HepG2 (cell line): ENCODE results near the gene SSNA1. TPM values are rescaled to one million over a fixed set of nuclear protein-coding genes. Genes with fewer than 3 reads are reported as not detected.

ENCODE experiments used
- CBFB ChIP-seq: sonication (generic); formaldehyde crosslinking; IDR thresholded peaks from 2 replicates; pipeline ENCODE4 v1.4.0; 2020; ENCODE audit warnings: missing genetic modification reagents
- CBX2 ChIP-seq, 2 experiments: fragments of 200-600 bp in 1 of 2; sonication (generic); formaldehyde crosslinking in 1 of 2; IDR thresholded peaks; 2 replicates each; pipeline versions ENCODE4 v1.7.0 to v1.8.1; 2018 to 2022; ENCODE audit warnings: low read depth in 2 of 2, low read length in 1 of 2, mild to moderate bottlenecking in 1 of 2, missing genetic modification reagents in 1 of 2
- DNMT1 ChIP-seq: sonication (generic); formaldehyde crosslinking; IDR thresholded peaks from 2 replicates; pipeline ENCODE4 v1.5.1; 2020; ENCODE audit warnings: mild to moderate bottlenecking, missing genetic modification reagents
- GATAD2A ChIP-seq: IDR thresholded peaks from 2 replicates; pipeline ENCODE4 v1.6.1; 2016
- HMG20A ChIP-seq: IDR thresholded peaks from 2 replicates; pipeline ENCODE4 v1.6.1; 2016; ENCODE audit warnings: borderline replicate concordance
- KDM3A ChIP-seq: IDR thresholded peaks from 2 replicates; pipeline ENCODE4 v1.6.1; 2018; ENCODE audit warnings: low read depth, missing compliant biosample characterization
- LCORL ChIP-seq, 2 experiments: fragments of 450-650 bp in 1 of 2; sonication (generic) in 1 of 2; formaldehyde crosslinking in 1 of 2; IDR thresholded peaks; 2 replicates each; pipeline versions ENCODE4 v1.5.0 to v1.6.1; 2017 to 2020; ENCODE audit warnings: antibody characterized with exemption in 1 of 2, missing genetic modification reagents in 1 of 2
- LRRFIP1 ChIP-seq: sonication (generic); formaldehyde crosslinking; conservative IDR thresholded peaks from 2 replicates; pipeline ENCODE4 v1.4.0; 2020; ENCODE audit warnings: missing genetic modification reagents
- MAZ ChIP-seq, 2 experiments: sonication (generic) in 1 of 2; formaldehyde crosslinking in 1 of 2; IDR thresholded peaks; 2 replicates each; pipeline versions ENCODE4 v1.5.0 to v1.6.1; 2012 to 2020; ENCODE audit warnings: low read depth in 2 of 2, mild to moderate bottlenecking in 2 of 2, borderline replicate concordance in 1 of 2, improper control_type of control experiment in 1 of 2, low read length in 1 of 2, missing genetic modification reagents in 1 of 2, moderate library complexity in 1 of 2
- MXD3 ChIP-seq: IDR thresholded peaks from 2 replicates; pipeline ENCODE4 v1.6.1; 2016; ENCODE audit warnings: mild to moderate bottlenecking, missing biosample characterization, missing genetic modification reagents
- NAIF1 ChIP-seq: sonication (generic); formaldehyde crosslinking; IDR thresholded peaks from 2 replicates; pipeline ENCODE4 v1.5.0; 2020; ENCODE audit warnings: mild to moderate bottlenecking, missing genetic modification reagents, borderline replicate concordance
- POGK ChIP-seq: sonication (generic); formaldehyde crosslinking; conservative IDR thresholded peaks from 2 replicates; pipeline ENCODE4 v1.8.0; 2022; ENCODE audit warnings: mild to moderate bottlenecking, moderate library complexity, missing genetic modification reagents
- SIX1 ChIP-seq: sonication (generic); formaldehyde crosslinking; IDR thresholded peaks from 2 replicates; pipeline ENCODE4 v1.4.0; 2020; ENCODE audit warnings: missing genetic modification reagents, borderline replicate concordance
- ZBTB38 ChIP-seq: sonication (generic); formaldehyde crosslinking; IDR thresholded peaks from 2 replicates; pipeline ENCODE4 v1.5.1; 2020; ENCODE audit warnings: mild to moderate bottlenecking, missing genetic modification reagents
- ZFYVE20 ChIP-seq: sonication (generic); formaldehyde crosslinking; IDR thresholded peaks from 2 replicates; pipeline ENCODE4 v1.8.0; 2023; ENCODE audit warnings: low read depth, mild to moderate bottlenecking, moderate library complexity, missing genetic modification reagents, borderline replicate concordance
- ZMAT3 ChIP-seq: sonication (generic); formaldehyde crosslinking; conservative IDR thresholded peaks from 2 replicates; pipeline ENCODE4 v1.7.0; 2021; ENCODE audit warnings: missing genetic modification reagents
- ZNF205 ChIP-seq: IDR thresholded peaks from 2 replicates; pipeline ENCODE4 v1.6.1; 2018; ENCODE audit warnings: missing biosample characterization, missing genetic modification reagents
- ZNF296 ChIP-seq: sonication (generic); formaldehyde crosslinking; conservative IDR thresholded peaks from 2 replicates; pipeline ENCODE4 v1.5.0; 2020; ENCODE audit warnings: mild to moderate bottlenecking, missing genetic modification reagents
- ZNF331 ChIP-seq: sonication (generic); formaldehyde crosslinking; IDR thresholded peaks from 2 replicates; pipeline ENCODE4 v1.4.0; 2020; ENCODE audit warnings: missing genetic modification reagents
- ZNF33A ChIP-seq: sonication (generic); formaldehyde crosslinking; IDR thresholded peaks from 2 replicates; pipeline ENCODE4 v1.5.1; 2020; ENCODE audit warnings: missing genetic modification reagents, mild to moderate bottlenecking, moderate library complexity, borderline replicate concordance
- ZNF572 ChIP-seq: sonication (generic); formaldehyde crosslinking; IDR thresholded peaks from 2 replicates; pipeline ENCODE4 v1.5.1; 2020; ENCODE audit warnings: mild to moderate bottlenecking, missing genetic modification reagents
- ZNF614 ChIP-seq: IDR thresholded peaks from 2 replicates; pipeline ENCODE4 v1.6.1; 2018; ENCODE audit warnings: missing biosample characterization, missing genetic modification reagents, inconsistent platforms, borderline replicate concordance
- ZNF775 ChIP-seq: sonication (generic); formaldehyde crosslinking; IDR thresholded peaks from 2 replicates; pipeline ENCODE4 v1.4.0; 2020; ENCODE audit warnings: missing genetic modification reagents, mild to moderate bottlenecking, moderate library complexity, borderline replicate concordance
- ZSCAN30 ChIP-seq: sonication (generic); formaldehyde crosslinking; IDR thresholded peaks from 2 replicates; pipeline ENCODE4 v1.5.0; 2020; ENCODE audit warnings: mild to moderate bottlenecking, missing genetic modification reagents
- polyA plus RNA-seq, 8 experiments: library from polyadenylated mRNA; depleted of rRNA in 3 of 8; stranded (reverse) in 7 of 8; unstranded in 1 of 8; fragments of >200 nt; fragmentation: Illumina TruSeq in 4 of 8; extraction: Trizol in 4 of 8; gene quantifications; 2 replicates each; pipeline versions ENCODE4 v1.2.1 to v1.2.3, GENCODE V29; 2011 to 2016; ENCODE audit warnings: low read depth in 4 of 8, missing spikeins in 1 of 8, mixed read lengths in 1 of 8; ENCODE audit not compliant: insufficient read depth in 1 of 8
- total RNA-seq, 5 experiments: library from RNA; depleted of rRNA; stranded (reverse); fragments of >200 nt; fragmentation: Illumina TruSeq; extraction: Trizol; gene quantifications; 2 replicates each; pipeline ENCODE4 v1.2.3, GENCODE V29; 2016; ENCODE audit warnings: low read depth in 1 of 5

Gene SSNA1
- total and polyA plus RNA-seq, 2 of the 13 experiments (the other 11 are each of a cell fraction or from before 2014, with no cell fraction given), result 35.9 to 49.4 TPM

- TF ChIP-seq MAZ (IDR thresholded peaks at IDR 0.05; ENCODE audit: borderline replicate concordance, low read depth, low read length), result no peak
- peak; percentile 47; the same call in 1 of the 2 replicates for TF ChIP-seq MAZ (CRISPR knock-in tag; IDR thresholded peaks at IDR 0.05; ENCODE audit: low read depth)
- no peak for TF ChIP-seq LCORL (IDR thresholded peaks at IDR 0.05)
- peak; percentile 68 for TF ChIP-seq LCORL (CRISPR knock-in tag; IDR thresholded peaks at IDR 0.05)
- TF ChIP-seq ZBTB38 (CRISPR knock-in tag), result peak; percentile 40; the same call in 1 of the 2 replicates
- TF ChIP-seq ZNF614 (CRISPR knock-in tag), result peak; percentile 67; the same call in 1 of the 2 replicates
- peak; percentile 58; the same call in 1 of the 2 replicates for TF ChIP-seq ZNF205 (CRISPR knock-in tag)
- no peak for TF ChIP-seq DNMT1 (CRISPR knock-in tag)
- TF ChIP-seq KDM3A (CRISPR knock-in tag), result no peak
- peak; percentile 42; the same call in 1 of the 2 replicates for TF ChIP-seq ZNF33A
- 0 out of 2 replicates have a peak, but pooled peaks have one; percentile 56 for TF ChIP-seq POGK (CRISPR knock-in tag)
- no peak for TF ChIP-seq LRRFIP1 (CRISPR knock-in tag)
- no peak for TF ChIP-seq NAIF1 (CRISPR knock-in tag)
- 0 out of 2 replicates have a peak, but pooled peaks have one; percentile 6 for TF ChIP-seq GATAD2A
- peak; percentile 46; the same call in 1 of the 2 replicates for TF ChIP-seq ZMAT3
- no peak; the same call in 1 of the 2 replicates for TF ChIP-seq HMG20A (CRISPR knock-in tag)
- TF ChIP-seq SIX1 (CRISPR knock-in tag), result no peak; the same call in 1 of the 2 replicates
- peak; percentile 33; the same call in 1 of the 2 replicates for TF ChIP-seq ZNF775 (CRISPR knock-in tag)
- no peak for TF ChIP-seq ZFYVE20 (CRISPR knock-in tag)
- peak; percentile 67 for TF ChIP-seq MXD3 (CRISPR knock-in tag)
- no peak for TF ChIP-seq CBFB (CRISPR knock-in tag)
- TF ChIP-seq CBX2 (IDR thresholded peaks at IDR 0.05; ENCODE audit: low read depth, low read length), result no peak
- no peak for TF ChIP-seq CBX2 (CRISPR knock-in tag; IDR thresholded peaks at IDR 0.05; ENCODE audit: low read depth)
- no peak for TF ChIP-seq ZNF296 (CRISPR knock-in tag)
- TF ChIP-seq ZNF572 (CRISPR knock-in tag), result 0 out of 2 replicates have a peak, but pooled peaks have one; percentile 81
- 0 out of 2 replicates have a peak, but pooled peaks have one; percentile 11 for TF ChIP-seq ZNF331 (CRISPR knock-in tag)
- no peak for TF ChIP-seq ZSCAN30
Observed at GRCh38 chr9:137229903-137230704, 41.6 kb downstream of the SSNA1 start (continued).
